Testis (tissue), 3 donors: ENCODE data around the gene SOX1. TPM values are rescaled to one million over a fixed set of nuclear protein-coding genes. Genes with fewer than 3 reads are reported as not detected.
A peak's percentile ranks its signal among the peaks of the same experiment; 100 is the strongest.

Experiments
- DNase-seq: peaks from one replicate; pipeline ENCODE4 v3.0.0-alpha.2; 2019
- H3K27ac ChIP-seq, 2 donors: fragments of 200-600 bp; sonication (generic); one replicate each; pipeline ENCODE4 v1.5.1; 2019
- H3K27me3 ChIP-seq: fragments of 200-600 bp; sonication (generic); one replicate; pipeline ENCODE4 v1.5.1; 2019
- H3K36me3 ChIP-seq: fragments of 200-600 bp; sonication (generic); one replicate; pipeline ENCODE4 v1.5.1; 2017; ENCODE audit warnings: low read depth; ENCODE audit errors: missing control alignments
- H3K4me1 ChIP-seq: fragments of 200-600 bp; sonication (generic); one replicate; pipeline ENCODE4 v1.5.1; 2019
- H3K4me3 ChIP-seq, 2 donors: fragments of 200-600 bp; sonication (generic); one replicate each; pipeline ENCODE4 v1.5.1; 2017 to 2019
- H3K9me3 ChIP-seq: fragments of 200-600 bp; sonication (generic); one replicate; pipeline ENCODE4 v1.5.1; 2017
- POLR2A ChIP-seq: fragments of 450-650 bp; IDR thresholded peaks from one replicate; pipeline ENCODE4 v1.6.1; 2017; ENCODE audit warnings: antibody characterized with exemption, mild to moderate bottlenecking, moderate library complexity
- WGBS, 2 donors: methylation state at CpG; one replicate each; pipeline ENCODE4 v1.1.5; 2018; 5-methylcytosine and 5-hydroxymethylcytosine counted together
- intact Hi-C: fragments of 100-400 bp; cut with DNase I; formaldehyde crosslinking; loops from one replicate; pipeline ENCODE4 v1.15.1; 2023; ENCODE audit warnings: low total_unique reads
- polyA plus RNA-seq: library from polyadenylated mRNA; stranded (reverse); fragments of 350-450 nt; fragmentation: Illumina TruSeq; extraction: RNeasy Lipid Tissue Mini Kit (QIAGEN cat#74804); gene quantifications from one replicate; pipeline ENCODE4 v1.2.3, GENCODE V29; 2014; ENCODE audit warnings: low read depth, low replicate concordance; ENCODE audit not compliant: insufficient read depth
- total RNA-seq, 2 donors: library from RNA; depleted of rRNA; stranded (reverse); fragments of >200 nt; gene quantifications; one replicate each; pipeline ENCODE4 v1.2.3, GENCODE V29; 2016
- TF ChIP-seq, protein P1 (sequence below), 3 experiments: fragments of 450-650 bp in 2 of 3; fragments of 200-600 bp in 1 of 3; sonication (generic) in 1 of 3; IDR thresholded peaks; one replicate each; pipeline ENCODE4 v1.5.1; 2016 to 2019; ENCODE audit warnings: antibody characterized with exemption in 3 of 3, mild to moderate bottlenecking in 2 of 3, moderate library complexity in 1 of 3

SOX1 gene
- total and polyA plus RNA-seq, 3 donors from 2014 or later: 1.7 to 4.6 (median 4.6) TPM

DNA sequence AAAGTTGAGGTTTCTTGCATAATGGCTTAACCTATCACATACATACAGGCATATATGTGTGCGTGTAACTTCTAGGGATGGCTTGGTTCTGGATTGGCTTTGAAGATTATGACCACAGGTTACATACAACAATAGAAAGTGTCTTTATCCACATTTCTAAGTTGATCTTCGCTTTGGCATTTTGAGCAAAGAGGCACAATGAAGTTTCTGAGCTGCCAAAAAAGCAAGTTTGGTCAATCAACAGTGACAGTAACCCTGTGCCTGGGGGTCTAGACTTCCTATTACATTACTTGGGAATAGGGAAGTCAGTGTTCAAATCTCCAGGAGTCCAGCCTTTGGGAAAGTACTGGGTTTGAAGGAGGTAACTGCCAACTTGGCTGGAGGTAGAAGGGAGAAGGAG is 3.1 kb upstream of the SOX1 start:
- no peaks in the 10 kb centered on the region for H3K36me3 ChIP-seq
- no peak overlapping the region for H3K27ac ChIP-seq
- 14 to 21% methylated on average over 2 of the region's 2 CpGs for WGBS, 2 donors
- no peaks in the 10 kb centered on the region for H3K27me3 ChIP-seq
- no peaks in the 10 kb centered on the region for H3K9me3 ChIP-seq
- TF ChIP-seq, protein P1, sequence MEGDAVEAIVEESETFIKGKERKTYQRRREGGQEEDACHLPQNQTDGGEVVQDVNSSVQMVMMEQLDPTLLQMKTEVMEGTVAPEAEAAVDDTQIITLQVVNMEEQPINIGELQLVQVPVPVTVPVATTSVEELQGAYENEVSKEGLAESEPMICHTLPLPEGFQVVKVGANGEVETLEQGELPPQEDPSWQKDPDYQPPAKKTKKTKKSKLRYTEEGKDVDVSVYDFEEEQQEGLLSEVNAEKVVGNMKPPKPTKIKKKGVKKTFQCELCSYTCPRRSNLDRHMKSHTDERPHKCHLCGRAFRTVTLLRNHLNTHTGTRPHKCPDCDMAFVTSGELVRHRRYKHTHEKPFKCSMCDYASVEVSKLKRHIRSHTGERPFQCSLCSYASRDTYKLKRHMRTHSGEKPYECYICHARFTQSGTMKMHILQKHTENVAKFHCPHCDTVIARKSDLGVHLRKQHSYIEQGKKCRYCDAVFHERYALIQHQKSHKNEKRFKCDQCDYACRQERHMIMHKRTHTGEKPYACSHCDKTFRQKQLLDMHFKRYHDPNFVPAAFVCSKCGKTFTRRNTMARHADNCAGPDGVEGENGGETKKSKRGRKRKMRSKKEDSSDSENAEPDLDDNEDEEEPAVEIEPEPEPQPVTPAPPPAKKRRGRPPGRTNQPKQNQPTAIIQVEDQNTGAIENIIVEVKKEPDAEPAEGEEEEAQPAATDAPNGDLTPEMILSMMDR (IDR thresholded peaks at IDR 0.05): no peak
- no peak for TF ChIP-seq POLR2A
- no peaks in the 10 kb centered on the region for H3K4me1 ChIP-seq
- DNase-seq: no peak
- no peak overlapping the region for H3K4me3 ChIP-seq
- intact Hi-C loops: no loop called here

- Histone ChIP-seq H3K9me3 (no peaks in the 10 kb centered on the region), H3K4me3 (no peak overlapping the region), H3K36me3 (no peaks in the 10 kb centered on the region), H3K4me1 (no peaks in the 10 kb centered on the region), H3K27me3 (no peaks in the 10 kb centered on the region), H3K27ac (no peak overlapping the region)
- intact Hi-C loops: no loop called here
- TF ChIP-seq, protein P1 (IDR thresholded peaks at IDR 0.05): no peak
- TF ChIP-seq POLR2A: no peak
- no peak for DNase-seq
- 16 to 18% methylated on average over 7 of the region's 7 CpGs for WGBS, 2 donors
Measured at GRCh38 chr13:112064222-112064621, 2.7 kb upstream of the SOX1 start.

GRCh38 chr13:112065521-112065866 is 1.5 kb upstream of the SOX1 start:
- intact Hi-C loops: no loop called here
- WGBS, 2 donors: 2 to 10% methylated on average over 11 of the region's 11 CpGs
- Histone ChIP-seq H3K4me1 (no peaks in the 10 kb centered on the region), H3K27me3 (peaks cover 7% of the 10 kb centered on the region), H3K4me3 (peak overlapping the region in 1 of 2 donors; percentile 27), H3K9me3 (no peaks in the 10 kb centered on the region), H3K27ac (no peak overlapping the region), H3K36me3 (no peaks in the 10 kb centered on the region)
- no peak for DNase-seq
- no peak for TF ChIP-seq POLR2A
- TF ChIP-seq, protein P1 (IDR thresholded peaks at IDR 0.05): no peak

DNA sequence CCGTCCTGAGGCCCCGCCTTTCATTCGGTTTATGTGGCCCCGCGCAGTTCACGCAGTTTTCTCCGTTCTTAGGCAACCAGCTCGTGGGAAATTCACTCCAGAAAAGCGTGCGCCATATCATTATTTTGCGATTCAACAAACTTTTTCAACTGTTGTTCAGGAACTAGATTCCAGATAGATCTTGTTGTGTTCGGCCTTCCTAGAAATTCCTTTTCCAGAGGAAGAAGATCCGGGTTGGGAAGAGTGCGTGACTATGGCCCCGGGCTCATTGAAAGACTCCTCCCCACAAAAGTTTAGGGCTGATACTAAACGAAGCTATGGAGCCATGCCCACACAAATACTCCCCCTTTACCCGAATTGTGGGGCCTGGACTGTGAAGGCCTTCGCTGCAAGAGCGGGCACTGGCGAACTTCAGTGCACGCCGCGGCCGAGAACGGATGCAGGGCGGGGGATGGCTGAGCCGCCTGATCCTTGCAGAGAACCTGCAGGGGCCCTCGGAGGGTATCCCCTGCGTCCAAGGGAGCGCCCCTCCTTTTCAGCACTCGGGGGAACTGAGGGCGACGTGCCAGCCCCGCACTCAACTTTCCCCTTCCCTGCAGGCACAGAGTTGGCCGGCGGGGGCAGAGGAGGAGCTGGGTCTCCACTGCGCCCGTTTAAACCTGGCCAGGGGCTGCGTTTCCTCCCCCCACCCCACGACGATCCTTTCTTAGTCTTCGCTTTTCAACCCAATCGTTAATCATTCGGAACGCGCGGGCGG is 904 bp upstream of the SOX1 start:
- DNase-seq: no peak
- Histone ChIP-seq H3K9me3 (no peaks in the 10 kb centered on the region), H3K36me3 (no peaks in the 10 kb centered on the region), H3K4me1 (no peaks in the 10 kb centered on the region), H3K27me3 (peaks cover 7% of the 10 kb centered on the region), H3K27ac (no peak overlapping the region), H3K4me3 (peak overlapping the region; percentile 27 to 32)
- intact Hi-C loops: no loop called here
- TF ChIP-seq, protein P1 (IDR thresholded peaks at IDR 0.05): no peak
- no peak for TF ChIP-seq POLR2A
- 2 to 4% methylated on average over 38 to 44 of the region's 48 CpGs for WGBS, 2 donors

GRCh38 chr13:112066624-112067004 is 335 bp upstream of the SOX1 start:
- Histone ChIP-seq H3K4me3 (peak overlapping the region; percentile 27 to 32), H3K27ac (no peak overlapping the region), H3K27me3 (peaks cover 7% of the 10 kb centered on the region), H3K9me3 (no peaks in the 10 kb centered on the region), H3K4me1 (no peaks in the 10 kb centered on the region), H3K36me3 (no peaks in the 10 kb centered on the region)
- 2 to 9% methylated on average over 6 to 45 of the region's 56 CpGs for WGBS, 2 donors
- TF ChIP-seq, protein P1 (IDR thresholded peaks at IDR 0.05): no peak
- TF ChIP-seq POLR2A: no peak
- intact Hi-C loops: no loop called here
- peak; percentile 84 for DNase-seq
